ENCODE results near the gene FOXK2.
"Not testable (repeated sequence)": the region's sequence is repeated elsewhere in the genome, so short reads cannot be mapped to it uniquely, and the experiment has no call there.

DNA sequence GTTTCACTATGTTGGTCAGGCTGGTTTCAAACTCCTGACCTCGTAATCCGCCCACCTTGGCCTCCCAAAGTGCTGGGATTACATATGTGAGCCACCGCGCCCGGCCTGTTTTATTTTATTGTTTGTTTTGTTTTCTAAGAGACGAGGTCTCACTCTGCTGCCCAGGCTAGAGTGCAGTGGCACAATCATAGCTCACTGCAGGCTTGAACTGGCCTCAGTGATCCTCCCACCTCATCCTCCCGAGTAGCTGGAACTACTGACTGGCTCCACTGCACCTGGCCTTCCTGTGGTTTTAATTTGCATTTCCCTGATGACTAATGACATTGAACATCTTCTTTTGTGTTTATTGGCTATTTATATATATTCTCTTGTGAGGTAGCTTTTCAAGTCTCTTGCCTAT lies 13.1 kb upstream of the FOXK2 start:
- TF ChIP-seq, protein P1, sequence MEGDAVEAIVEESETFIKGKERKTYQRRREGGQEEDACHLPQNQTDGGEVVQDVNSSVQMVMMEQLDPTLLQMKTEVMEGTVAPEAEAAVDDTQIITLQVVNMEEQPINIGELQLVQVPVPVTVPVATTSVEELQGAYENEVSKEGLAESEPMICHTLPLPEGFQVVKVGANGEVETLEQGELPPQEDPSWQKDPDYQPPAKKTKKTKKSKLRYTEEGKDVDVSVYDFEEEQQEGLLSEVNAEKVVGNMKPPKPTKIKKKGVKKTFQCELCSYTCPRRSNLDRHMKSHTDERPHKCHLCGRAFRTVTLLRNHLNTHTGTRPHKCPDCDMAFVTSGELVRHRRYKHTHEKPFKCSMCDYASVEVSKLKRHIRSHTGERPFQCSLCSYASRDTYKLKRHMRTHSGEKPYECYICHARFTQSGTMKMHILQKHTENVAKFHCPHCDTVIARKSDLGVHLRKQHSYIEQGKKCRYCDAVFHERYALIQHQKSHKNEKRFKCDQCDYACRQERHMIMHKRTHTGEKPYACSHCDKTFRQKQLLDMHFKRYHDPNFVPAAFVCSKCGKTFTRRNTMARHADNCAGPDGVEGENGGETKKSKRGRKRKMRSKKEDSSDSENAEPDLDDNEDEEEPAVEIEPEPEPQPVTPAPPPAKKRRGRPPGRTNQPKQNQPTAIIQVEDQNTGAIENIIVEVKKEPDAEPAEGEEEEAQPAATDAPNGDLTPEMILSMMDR (IDR thresholded peaks at IDR 0.05) = not testable (repeated sequence)
- not testable (repeated sequence) for TF ChIP-seq FOXP1 (CRISPR knock-in tag; IDR thresholded peaks at IDR 0.05; ENCODE audit: borderline replicate concordance); CREM (CRISPR knock-in tag; IDR thresholded peaks at IDR 0.05); FOXJ3 (CRISPR knock-in tag; IDR thresholded peaks at IDR 0.05; ENCODE audit: borderline replicate concordance)
- TF ChIP-seq, protein P2, sequence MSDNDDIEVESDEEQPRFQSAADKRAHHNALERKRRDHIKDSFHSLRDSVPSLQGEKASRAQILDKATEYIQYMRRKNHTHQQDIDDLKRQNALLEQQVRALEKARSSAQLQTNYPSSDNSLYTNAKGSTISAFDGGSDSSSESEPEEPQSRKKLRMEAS (CRISPR knock-in tag; IDR thresholded peaks at IDR 0.05) = not testable (repeated sequence)
- TF ChIP-seq, protein P3, sequence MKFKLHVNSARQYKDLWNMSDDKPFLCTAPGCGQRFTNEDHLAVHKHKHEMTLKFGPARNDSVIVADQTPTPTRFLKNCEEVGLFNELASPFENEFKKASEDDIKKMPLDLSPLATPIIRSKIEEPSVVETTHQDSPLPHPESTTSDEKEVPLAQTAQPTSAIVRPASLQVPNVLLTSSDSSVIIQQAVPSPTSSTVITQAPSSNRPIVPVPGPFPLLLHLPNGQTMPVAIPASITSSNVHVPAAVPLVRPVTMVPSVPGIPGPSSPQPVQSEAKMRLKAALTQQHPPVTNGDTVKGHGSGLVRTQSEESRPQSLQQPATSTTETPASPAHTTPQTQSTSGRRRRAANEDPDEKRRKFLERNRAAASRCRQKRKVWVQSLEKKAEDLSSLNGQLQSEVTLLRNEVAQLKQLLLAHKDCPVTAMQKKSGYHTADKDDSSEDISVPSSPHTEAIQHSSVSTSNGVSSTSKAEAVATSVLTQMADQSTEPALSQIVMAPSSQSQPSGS (CRISPR knock-in tag; IDR thresholded peaks at IDR 0.05; ENCODE audit: borderline replicate concordance, low read depth) = not testable (repeated sequence)

All from WTC11 (cell line).